Small intestine (tissue), 7 donors: ENCODE results near the gene CACNA1H. TPM values are rescaled to one million over a fixed set of nuclear protein-coding genes. Genes with fewer than 3 reads are reported as not detected.
A peak's percentile ranks its signal among the peaks of the same experiment; 100 is the strongest.

Source experiments
- DNase-seq, 2 donors: peaks; one replicate each; pipeline versions ENCODE4 v3.0.0 to v3.0.0-alpha.2; 2013
- FAIRE-seq: peaks from 2 replicates; lab custom pipeline; 2012; peaks lifted over from hg19 to GRCh38; lab: Jason Lieb, UNC
- H3K27ac ChIP-seq, 3 donors: one replicate each; pipeline ENCODE4 v1.5.1; 2013; ENCODE audit warnings: low read length in 2 of 3, mild to moderate bottlenecking in 2 of 3, control low read depth in 1 of 3, inconsistent platforms in 1 of 3, low read depth in 1 of 3, moderate library complexity in 1 of 3
- H3K27me3 ChIP-seq, 3 donors: one replicate each; pipeline ENCODE4 v1.6.1; 2013; ENCODE audit warnings: low read length in 3 of 3, inconsistent platforms in 1 of 3; ENCODE audit not compliant: control insufficient read depth in 3 of 3, insufficient read depth in 3 of 3
- H3K36me3 ChIP-seq, 3 donors: one replicate each; pipeline ENCODE4 v1.6.1; 2013; ENCODE audit warnings: low read length in 3 of 3, inconsistent platforms in 1 of 3, low read depth in 1 of 3, mild to moderate bottlenecking in 1 of 3, moderate library complexity in 1 of 3; ENCODE audit not compliant: control insufficient read depth in 3 of 3, insufficient read depth in 2 of 3
- H3K4me1 ChIP-seq, 3 donors: one replicate each; pipeline ENCODE4 v1.6.1; 2013; ENCODE audit warnings: low read length in 2 of 3, inconsistent platforms in 1 of 3, low read depth in 1 of 3, mild to moderate bottlenecking in 1 of 3, moderate library complexity in 1 of 3; ENCODE audit not compliant: control insufficient read depth in 3 of 3, insufficient read depth in 2 of 3
- H3K4me3 ChIP-seq, 3 donors: one replicate each; pipeline ENCODE4 v1.5.1; 2013; ENCODE audit warnings: low read length in 3 of 3, control low read depth in 1 of 3, inconsistent platforms in 1 of 3, low read depth in 1 of 3, mild to moderate bottlenecking in 1 of 3, moderate library complexity in 1 of 3
- H3K9me3 ChIP-seq, 2 donors: one replicate each; pipeline ENCODE4 v1.6.1; 2013; ENCODE audit warnings: low read depth in 1 of 2, low read length in 1 of 2; ENCODE audit not compliant: control insufficient read depth in 2 of 2, insufficient read depth in 1 of 2
- WGBS, 3 donors: extraction: QIAGEN DNeasy Blood & Tissue Kit; methylation state at CpG; one replicate each; pipeline ENCODE4 v1.1.7; 2013; 5-methylcytosine and 5-hydroxymethylcytosine counted together
- polyA plus RNA-seq, 4 donors: library from polyadenylated mRNA; stranded (reverse) in 3 of 4; unstranded in 1 of 4; fragments of 200-250 nt in 3 of 4; fragments of 120-200 nt in 1 of 4; gene quantifications; one replicate each; pipeline versions ENCODE4 v1.2.1 to v1.2.3, GENCODE V29; 2013
- donor health status: healthy with polysubstance abuse.
- donor health status: control.
- donor health status: control.
- donor health status: Bipolar disorder and iron deficiency.
- donor health status: healthy.

Gene CACNA1H
- polyA plus RNA-seq, 4 donors: 0.22 to 7.0 (median 3.2) TPM

GRCh38 chr16:1156055-1156982 lies 3.4 kb downstream of the CACNA1H start:
- peaks cover 5 to 68% (median 17%) of the 10 kb centered on the region in 3 donors for H3K27me3 ChIP-seq
- H3K36me3 ChIP-seq: no peaks in the 10 kb centered on the region
- DNase-seq (no peak), FAIRE-seq (no peak)
- 76 to 79% (median 79%) methylated on average over 28 to 35 of the region's 35 CpGs for WGBS, 3 donors
- H3K4me3 ChIP-seq: no peak overlapping the region
- peaks cover 0 to 12% (median 4%) of the 10 kb centered on the region in 3 donors for H3K4me1 ChIP-seq
- H3K27ac ChIP-seq: no peak overlapping the region
- H3K9me3 ChIP-seq: no peaks in the 10 kb centered on the region

- H3K27ac ChIP-seq: no peak overlapping the region
- FAIRE-seq: no peak
These were observed 4.2 kb downstream of the CACNA1H start for GRCh38 chr16:1156983-1157638.

GRCh38 chr16:1157639-1158455 lies 4.9 kb downstream of the CACNA1H start:
- Histone ChIP-seq H3K9me3 (no peaks in the 10 kb centered on the region), H3K36me3 (no peaks in the 10 kb centered on the region), H3K27me3 (peaks cover 6 to 58% (median 17%) of the 10 kb centered on the region in 3 donors), H3K4me1 (peaks cover 0 to 12% (median 4%) of the 10 kb centered on the region in 3 donors), H3K4me3 (no peak overlapping the region), H3K27ac (peak overlapping the region in 1 of 3 donors; percentile 47)
- WGBS, 3 donors: 76 to 85% (median 78%) methylated on average over 30 to 40 of the region's 40 CpGs
- DNase-seq: no peak
- FAIRE-seq: no peak

More at GRCh38 chr16:1156983-1157638, 4.2 kb downstream of the CACNA1H start:
- Histone ChIP-seq H3K36me3 (no peaks in the 10 kb centered on the region), H3K9me3 (no peaks in the 10 kb centered on the region), H3K4me1 (peaks cover 0 to 12% (median 4%) of the 10 kb centered on the region in 3 donors), H3K4me3 (no peak overlapping the region), H3K27me3 (peaks cover 6 to 60% (median 17%) of the 10 kb centered on the region in 3 donors)
- no peak for DNase-seq
- WGBS, 3 donors: 72 to 83% (median 81%) methylated on average over 45 to 46 of the region's 46 CpGs

- no peaks in the 10 kb centered on the region for H3K36me3 ChIP-seq
- no peak overlapping the region for H3K4me3 ChIP-seq
- peaks cover 6 to 58% (median 16%) of the 10 kb centered on the region in 3 donors for H3K27me3 ChIP-seq
- FAIRE-seq (no peak), DNase-seq (peak in 1 of 2 donors; percentile 35)
- peak overlapping the region in 1 of 3 donors; percentile 47 for H3K27ac ChIP-seq
- 43 to 55% (median 50%) methylated on average over 57 to 65 of the region's 65 CpGs for WGBS, 3 donors
- no peaks in the 10 kb centered on the region for H3K9me3 ChIP-seq
- H3K4me1 ChIP-seq: peaks cover 0 to 12% (median 4%) of the 10 kb centered on the region in 3 donors
These were observed 5.8 kb downstream of the CACNA1H start for GRCh38 chr16:1158456-1159324.

- peak overlapping the region in 1 of 3 donors; percentile 38 for H3K27ac ChIP-seq
- 49 to 55% (median 52%) methylated on average over 28 of the region's 28 CpGs for WGBS, 3 donors
- peaks cover 6 to 53% (median 15%) of the 10 kb centered on the region in 3 donors for H3K27me3 ChIP-seq
- no peak overlapping the region for H3K4me3 ChIP-seq
- no peaks in the 10 kb centered on the region for H3K9me3 ChIP-seq
- H3K4me1 ChIP-seq: peaks cover 0 to 12% (median 0%) of the 10 kb centered on the region in 3 donors
- DNase-seq (no peak), FAIRE-seq (no peak)
- no peaks in the 10 kb centered on the region for H3K36me3 ChIP-seq
These were observed 6.5 kb downstream of the CACNA1H start for GRCh38 chr16:1159325-1159972.

GRCh38 chr16:1159973-1160772 lies 7.3 kb downstream of the CACNA1H start:
- FAIRE-seq (no peak), DNase-seq (no peak)
- H3K27me3 ChIP-seq: peaks cover 6 to 46% (median 8%) of the 10 kb centered on the region in 3 donors
- H3K27ac ChIP-seq: no peak overlapping the region
- H3K9me3 ChIP-seq: no peaks in the 10 kb centered on the region
- 28 to 55% (median 44%) methylated on average over 47 to 56 of the region's 56 CpGs for WGBS, 3 donors
- H3K36me3 ChIP-seq: no peaks in the 10 kb centered on the region
- no peak overlapping the region for H3K4me3 ChIP-seq
- H3K4me1 ChIP-seq: peaks cover 0 to 9% (median 0%) of the 10 kb centered on the region in 3 donors
